GM18873 (cell line): ENCODE measurements around the gene ADM2.

Experiments used
- ATAC-seq: cut with Tn5 transposase; IDR thresholded peaks from one replicate; pipeline ENCODE4 v1.9.1; 2021; ENCODE audit warnings: mild to moderate bottlenecking, moderate library complexity, moderate number of reproducible peaks; ENCODE audit not compliant: unreplicated experiment, low FRiP score

The ADM2 gene

DNA sequence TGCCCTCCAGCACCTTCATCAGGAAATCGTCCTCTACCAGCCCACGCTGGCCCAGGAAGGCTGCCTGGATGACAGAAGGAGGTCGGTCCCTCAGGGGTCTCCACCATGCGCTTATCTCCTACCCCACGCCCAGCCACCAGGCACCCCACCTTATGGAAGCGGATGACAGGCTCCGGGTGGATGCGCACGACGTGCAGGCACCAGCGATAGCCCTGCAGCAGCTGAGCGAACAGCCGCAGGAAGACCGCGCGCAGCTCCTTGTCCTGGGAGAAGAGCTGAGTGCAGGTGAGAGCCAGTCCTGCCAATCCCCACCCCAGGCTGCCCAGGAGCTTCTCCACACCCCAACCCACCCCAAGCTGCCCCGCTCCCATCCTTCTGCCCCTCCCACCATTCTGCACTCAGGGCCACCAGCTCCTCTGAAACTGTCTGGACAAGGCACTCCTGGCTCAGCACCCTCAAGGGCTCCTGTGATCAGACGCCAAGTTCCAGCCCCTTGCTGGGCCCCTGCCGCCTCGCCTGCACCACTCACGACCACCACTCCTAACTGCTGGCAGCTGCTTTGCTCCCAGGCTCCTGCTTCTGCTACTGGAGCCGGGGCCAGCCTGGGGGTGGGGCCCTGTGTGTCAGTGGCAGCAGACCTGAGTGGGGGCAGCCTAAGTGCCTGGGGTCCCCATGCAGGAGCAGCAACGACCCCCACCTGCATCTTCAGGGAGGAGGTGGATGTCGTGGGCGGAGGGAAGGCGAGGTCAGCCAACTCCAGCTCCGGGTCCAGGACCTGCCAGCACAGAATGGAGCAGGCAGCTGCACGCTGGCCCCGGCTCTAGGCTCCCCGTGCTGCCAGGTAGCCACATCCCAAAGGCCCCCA lies 16.0 kb upstream of the ADM2 start:
- ATAC-seq, result no peak

DNA sequence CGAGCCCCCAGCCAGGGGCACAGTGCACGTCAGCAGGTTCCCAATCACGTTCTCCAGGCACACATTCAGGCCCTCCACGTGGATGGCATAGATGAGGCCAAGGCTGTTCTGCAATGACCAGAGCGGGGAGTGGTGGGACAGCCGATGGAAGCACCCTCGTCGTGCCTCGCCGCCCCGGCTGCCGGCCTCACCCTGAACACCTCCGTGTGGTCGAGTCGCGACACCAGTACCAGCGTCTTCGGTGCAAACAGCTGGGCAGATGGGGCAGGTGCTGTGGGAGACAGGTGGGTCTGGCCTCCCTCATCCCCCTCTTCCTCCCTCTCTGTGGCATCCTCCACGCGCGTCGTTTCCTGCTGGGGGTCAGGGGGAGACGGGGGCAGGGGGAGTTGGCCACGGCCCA lies 14.0 kb upstream of the ADM2 start:
- ATAC-seq, result no peak

DNA sequence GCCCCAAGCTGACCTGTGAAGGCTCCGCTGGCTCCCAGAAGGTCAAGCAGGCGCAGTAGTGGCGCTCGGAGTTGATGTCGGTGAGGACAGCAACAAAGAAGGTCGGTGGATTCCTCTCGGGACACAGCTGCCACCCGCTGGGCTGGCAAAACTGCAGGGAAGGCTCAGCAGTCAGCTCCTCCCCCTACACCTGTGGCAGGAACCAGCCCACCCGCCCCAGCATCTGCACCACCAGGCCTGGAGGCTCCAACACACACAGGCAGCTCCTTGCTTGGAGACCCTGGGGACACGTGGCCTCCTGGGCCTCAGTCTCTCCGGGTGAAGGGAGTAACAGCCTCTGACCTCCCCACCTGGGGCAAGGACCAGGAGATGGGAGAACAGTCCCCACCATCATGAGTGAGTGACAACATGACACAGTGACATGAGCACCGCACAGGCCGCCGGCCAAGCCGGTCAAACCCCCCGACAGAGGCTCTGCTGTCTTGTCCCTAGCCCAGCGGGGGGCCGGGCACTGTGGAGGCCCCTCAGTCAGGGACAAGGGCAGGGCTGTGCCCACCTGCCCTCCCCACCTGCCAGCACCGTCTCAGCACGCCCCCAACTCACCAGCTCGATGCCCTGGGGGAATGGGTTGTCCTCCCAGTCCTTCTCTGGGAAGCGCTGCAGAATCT lies 13.4 kb upstream of the ADM2 start:
- ATAC-seq, result no peak

DNA sequence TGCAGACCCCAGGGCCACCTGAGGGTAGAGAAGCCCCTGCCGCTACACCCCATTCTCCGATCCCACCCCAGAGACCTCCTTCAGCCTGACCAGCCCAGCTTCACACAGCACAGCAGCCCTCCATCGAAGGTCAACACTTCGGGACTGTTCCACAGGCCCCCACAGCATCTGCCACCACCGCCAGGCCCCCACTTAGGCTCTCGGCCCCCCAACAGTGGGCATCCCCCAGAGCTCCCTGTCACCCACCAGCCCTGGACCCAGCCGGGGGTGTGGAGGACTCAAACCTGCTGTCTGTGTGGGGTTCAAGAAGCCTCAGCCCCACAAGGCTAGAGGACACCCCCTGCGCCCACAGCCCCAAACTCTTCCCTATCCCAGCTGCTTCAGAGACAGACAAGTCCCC lies 12.7 kb upstream of the ADM2 start:
- ATAC-seq, result no peak

DNA sequence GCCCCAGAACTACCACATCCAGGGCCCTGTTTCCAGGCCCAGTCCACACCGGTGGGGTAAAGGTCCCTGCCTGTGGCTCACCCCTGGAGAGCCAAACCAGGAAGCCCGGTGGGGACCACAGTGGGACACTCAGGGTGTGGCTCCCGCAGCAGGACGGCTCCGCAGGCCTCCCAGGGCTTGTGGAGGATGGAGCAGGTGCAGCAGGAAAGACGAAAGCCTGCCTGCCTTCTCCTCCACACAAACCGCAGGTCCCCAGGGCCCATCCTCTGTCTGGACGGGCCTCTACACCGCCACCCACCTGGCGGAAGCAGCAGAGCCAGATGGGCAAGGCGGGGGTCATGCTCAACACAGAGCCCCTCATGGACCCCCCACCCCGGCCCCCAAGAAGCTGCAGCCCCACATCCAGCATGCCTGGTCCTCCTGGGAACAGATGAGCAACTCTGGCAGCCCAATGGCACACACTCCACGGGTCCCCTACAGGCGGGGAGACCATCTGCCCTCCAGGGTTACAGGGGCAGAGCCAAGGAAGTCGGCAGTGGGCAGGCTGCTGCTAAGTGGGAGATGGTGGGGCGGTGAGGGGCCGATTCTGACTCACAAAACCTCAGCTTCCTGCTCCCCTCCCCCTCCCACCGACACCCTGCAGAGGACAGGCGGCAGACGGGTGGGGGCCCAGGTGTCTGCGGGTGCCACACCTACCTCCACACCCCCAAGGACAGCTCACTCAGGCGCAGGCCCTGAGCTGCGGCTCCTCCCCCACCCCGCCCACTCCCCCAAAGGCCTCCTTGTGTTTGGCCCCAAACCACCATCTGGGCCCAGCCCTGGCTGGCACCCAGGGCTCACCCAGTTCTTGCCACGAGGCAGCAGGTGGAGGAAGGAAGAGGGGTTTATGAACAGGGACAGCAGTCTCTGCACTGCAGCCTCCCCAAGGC lies 11.7 kb upstream of the ADM2 start:
- peak; percentile 41 for ATAC-seq

DNA sequence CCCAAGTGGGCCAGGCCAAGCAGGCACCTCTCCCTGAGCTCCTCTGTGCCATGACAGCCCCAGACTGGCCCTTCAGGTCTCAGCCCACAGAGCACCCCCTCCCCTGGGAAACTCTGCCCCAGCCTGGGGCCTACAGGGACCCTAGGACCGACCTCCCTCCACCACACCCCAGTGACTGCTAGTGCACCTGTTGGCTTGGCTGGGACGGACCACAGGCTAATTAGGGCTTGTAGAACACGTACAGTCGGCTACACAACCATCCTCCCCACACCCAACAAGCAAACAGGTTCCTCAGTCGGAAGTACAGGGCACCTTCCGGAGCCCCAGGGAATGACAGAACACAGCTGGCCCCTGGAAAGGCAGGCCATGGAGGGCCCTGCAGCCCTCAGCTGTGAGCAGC lies 10.9 kb upstream of the ADM2 start:
- no peak for ATAC-seq

DNA sequence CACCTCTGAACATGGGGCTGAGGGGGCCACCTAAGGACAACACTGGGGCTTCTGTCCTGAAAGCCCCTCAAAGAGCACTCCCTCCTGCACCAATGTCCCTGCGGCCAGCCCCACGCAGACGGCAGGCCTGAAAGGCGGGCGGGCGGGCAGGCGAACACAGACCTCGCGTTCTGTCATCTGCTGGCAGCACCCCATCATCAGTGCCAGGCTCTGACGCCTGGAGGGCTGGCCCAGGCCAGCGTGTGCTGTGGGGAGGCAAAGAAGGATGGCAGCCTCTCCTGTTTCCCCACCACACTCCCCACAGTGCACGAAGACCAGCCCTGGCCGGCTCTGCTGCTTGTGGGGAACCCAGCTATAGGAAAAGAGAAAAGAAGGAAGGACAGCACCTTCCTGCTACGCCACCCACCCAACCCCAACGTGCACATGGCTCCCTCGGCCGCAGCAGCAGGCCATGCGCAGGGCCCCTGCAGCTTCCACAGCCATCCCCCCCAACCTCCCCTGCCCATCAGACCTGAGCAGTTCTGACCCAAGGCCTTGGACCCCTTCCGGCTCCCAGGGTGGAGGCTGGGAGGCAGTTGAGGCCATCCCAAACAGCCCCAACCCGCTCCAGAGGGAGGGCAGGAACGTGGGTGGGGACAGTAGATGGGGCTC lies 10.0 kb upstream of the ADM2 start:
- no peak for ATAC-seq

DNA sequence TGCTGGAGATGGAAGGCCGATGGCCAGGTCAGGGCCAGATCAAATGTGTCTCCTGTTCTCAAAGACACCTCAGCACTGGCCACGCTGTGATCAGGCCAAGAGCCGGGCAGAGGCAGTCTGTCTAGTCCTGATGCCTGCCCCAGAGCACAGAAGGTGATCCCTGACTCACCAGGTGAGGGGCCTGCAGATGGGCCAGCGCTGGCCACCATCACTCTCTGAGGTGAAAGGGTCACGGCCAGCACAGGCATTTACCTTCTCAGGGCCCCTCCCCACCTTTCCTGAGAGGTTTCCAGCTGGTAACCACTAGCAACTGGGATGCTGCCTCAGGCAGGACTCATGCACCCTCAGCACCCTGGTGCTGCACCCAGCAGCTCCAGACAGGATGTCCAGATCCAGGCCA lies 9.4 kb upstream of the ADM2 start:
- no peak for ATAC-seq

DNA sequence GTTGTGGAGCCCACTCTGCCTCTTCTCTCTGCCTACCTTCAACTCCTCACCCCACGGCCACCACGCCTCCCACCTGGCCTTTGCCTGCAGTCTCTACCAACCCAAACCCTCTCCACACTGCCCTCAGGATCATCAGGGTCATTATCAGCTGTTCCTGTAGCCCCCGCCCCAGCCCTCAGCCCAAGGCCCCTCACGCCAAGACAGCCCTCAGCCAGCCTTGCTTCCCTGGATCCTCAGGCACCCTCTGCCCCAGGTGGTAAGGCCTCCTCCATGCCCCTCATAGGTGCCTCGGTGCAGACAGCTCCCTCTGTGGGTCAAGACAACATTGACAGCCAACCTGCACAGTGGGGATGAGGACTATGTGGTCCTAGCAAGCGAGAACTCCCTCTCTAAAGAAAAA lies 8.3 kb upstream of the ADM2 start:
- no peak for ATAC-seq

DNA sequence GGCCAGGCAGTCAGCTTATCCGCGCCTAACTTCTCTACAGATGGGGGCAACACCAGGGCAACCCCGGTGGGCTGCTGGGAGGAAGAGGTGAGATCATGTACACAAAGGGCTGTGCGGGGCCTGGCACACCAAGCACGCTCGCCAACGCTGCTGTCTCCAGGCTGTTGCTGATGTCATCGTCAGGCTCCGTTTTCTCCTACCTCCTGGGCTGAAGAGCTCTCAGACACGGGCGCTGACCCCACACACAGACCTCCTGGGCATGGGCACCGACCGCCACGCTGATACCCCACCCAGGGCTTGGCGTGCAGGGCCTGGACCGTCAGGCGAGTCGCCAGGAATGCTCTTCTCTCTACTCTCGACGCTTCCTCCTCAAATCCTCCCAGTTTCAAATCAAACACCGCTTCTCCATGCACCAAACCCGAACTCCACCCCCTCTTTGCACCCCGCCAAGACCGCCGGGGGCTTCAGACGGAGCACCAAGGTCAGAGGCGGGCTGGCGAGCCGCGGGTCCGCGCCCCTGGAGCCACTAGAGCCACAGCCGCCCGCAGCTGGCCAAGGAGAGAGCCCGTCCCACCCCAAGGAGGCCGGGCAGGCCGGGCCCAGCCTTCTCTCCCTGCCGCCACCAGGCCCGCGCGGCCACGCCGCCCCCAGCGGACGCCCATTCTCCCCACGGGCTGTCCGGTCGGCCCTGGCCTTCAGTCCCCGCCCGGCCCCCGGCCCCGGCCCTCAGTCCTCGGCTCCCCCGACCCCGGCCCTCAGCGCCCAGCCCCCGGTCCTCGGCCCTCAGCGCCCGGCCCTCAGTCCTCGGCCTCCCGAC lies 7.3 kb upstream of the ADM2 start:
- no peak for ATAC-seq

DNA sequence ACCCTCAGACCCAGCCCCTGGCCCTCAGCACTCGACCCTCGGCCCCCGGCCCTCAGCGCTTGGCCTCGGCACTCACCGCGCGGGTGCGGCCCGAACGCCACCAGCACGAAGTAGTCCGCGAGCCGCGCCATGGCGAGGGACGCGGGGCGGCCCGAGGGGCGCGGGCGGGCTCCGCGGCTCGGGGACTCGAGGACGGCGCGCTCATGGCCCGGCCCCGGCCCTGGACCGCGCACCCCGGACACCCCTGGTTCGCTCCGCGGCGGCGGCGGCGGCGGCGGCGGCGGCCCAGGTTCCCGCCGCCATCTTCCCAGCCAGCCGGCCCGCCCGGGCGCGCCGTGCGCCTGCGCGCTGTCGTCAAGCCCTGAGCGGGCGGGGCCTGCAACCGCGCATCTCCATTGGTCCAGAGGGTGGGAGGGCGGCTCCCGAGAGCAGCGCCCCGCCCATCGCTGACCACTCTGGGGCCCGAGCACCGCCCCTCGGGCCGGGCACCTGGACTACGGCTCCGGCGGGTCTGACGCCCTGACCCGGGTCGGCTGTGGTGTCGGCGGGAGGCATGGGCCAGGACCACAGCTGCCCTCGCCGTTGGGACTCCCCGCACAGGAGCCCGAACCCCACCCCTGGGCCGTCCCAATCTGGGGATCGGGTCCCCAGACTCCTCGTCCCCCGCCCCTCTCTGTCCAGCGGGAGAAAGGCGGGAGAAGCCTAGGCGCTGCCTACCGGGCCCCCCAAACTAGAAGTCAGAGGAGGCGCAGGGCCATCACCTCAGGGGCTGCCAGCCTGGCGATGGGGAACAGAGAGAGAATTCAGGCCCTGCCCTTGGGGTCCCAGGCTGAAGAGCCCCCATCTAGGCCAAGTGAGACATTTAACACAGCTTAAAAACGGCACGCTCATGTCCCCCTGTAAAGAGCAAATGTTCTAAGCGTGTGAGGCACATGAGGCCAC lies 6.4 kb upstream of the ADM2 start, which contains the start of gene SBF1:
Gene SBF1, minus strand, starts transcription at position 326 of the 942 bp plus-strand sequence. Its CDS starts 195 bp downstream, at position 131.
- peak; percentile 36 for ATAC-seq

DNA sequence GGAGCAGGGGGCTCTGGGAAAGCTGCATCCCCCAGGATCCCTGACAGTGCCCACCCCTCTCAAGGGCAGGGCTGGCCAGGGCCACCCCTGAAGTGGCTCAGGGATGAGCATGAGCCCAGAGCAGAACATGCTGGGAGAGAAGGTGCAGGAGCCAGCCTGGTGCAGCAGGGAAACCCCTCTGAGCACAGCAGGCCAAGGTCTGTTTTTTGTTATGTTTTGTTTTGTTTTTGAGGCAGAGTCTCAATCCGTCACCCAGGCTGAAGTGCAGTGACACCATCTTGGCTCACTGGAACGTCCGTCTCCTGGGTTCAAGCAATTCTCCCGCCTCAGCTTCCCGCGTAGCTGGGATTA lies 5.7 kb upstream of the ADM2 start:
- no peak for ATAC-seq

DNA sequence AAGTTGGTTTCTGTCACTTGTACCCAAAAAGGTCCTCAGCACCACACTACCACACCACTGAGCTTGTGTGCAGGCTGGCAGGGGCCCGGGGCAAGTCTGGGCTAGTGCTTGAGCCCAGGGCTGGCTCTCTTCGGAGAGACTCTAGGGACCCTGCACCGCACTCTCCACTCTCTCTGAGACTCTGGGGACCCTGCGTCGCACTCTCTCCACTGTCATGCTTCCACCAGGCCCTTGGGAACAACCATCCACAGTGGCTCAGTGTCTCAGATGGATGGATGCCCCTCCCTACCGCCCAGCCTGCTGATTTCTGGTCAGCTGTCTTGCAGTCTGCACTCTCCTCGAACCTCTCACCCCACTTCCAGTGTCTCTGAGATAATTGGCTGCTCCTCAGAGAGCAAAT lies 4.5 kb upstream of the ADM2 start:
- no peak for ATAC-seq

DNA sequence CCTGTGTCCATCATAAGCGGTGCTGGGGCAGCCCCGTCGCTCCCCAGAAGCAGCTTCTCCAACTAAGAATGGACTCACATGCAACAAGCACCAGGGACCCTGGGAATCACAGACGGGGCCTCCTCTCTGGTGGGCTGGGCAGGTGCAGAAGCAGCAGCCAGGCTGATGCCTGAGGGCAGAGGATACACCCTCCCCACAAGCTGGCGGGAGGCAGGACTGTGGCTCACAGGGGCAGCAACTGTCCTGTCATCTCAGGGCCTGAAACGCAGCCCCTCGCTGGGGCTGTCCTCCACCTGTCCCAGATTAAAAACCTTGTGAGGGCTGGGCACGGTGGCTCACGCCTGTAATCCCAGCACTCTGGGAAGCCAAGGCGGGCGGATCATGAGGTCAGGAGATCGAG lies 3.4 kb upstream of the ADM2 start:
- no peak for ATAC-seq

DNA sequence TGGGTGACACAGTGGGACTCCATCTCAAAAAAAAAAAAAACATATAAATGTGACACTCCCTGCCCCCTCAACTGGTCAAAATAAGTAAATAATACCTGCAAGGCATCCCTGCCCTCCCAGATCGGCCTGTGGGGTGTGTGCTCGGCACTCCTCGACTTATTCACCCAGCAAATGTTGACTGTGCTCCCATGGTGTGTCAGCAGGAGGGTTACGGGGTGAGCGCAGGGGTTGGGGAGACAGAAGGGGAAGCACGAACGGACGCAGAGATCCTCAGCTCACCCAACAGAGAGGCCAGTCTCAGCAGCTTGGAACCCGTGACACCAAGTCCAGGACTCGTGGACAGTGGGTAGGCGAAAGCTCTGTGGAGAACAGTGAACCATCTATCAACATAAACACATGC lies 1.6 kb upstream of the ADM2 start:
- ATAC-seq, result no peak

DNA sequence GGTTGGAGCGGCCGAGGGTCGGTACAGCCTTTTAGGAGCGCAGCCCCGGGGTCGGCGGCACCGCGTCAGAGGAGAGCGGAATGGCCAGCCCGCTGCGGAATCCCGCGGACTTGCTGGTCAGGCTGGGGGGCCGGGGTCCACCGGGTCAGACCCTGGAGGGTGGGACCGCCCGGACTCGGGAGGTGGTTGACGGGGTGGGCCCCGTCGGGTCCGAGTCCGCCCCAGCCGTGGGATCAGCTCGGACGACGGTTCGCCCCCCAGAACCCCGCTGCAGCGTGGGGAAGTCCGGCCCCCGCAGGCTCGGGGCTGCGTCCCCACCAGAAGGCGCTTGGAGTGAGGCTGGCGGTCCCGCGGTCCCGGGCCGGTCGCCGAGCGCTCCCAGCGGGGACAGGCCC lies 301 bp upstream of the ADM2 start:
- no peak for ATAC-seq

DNA sequence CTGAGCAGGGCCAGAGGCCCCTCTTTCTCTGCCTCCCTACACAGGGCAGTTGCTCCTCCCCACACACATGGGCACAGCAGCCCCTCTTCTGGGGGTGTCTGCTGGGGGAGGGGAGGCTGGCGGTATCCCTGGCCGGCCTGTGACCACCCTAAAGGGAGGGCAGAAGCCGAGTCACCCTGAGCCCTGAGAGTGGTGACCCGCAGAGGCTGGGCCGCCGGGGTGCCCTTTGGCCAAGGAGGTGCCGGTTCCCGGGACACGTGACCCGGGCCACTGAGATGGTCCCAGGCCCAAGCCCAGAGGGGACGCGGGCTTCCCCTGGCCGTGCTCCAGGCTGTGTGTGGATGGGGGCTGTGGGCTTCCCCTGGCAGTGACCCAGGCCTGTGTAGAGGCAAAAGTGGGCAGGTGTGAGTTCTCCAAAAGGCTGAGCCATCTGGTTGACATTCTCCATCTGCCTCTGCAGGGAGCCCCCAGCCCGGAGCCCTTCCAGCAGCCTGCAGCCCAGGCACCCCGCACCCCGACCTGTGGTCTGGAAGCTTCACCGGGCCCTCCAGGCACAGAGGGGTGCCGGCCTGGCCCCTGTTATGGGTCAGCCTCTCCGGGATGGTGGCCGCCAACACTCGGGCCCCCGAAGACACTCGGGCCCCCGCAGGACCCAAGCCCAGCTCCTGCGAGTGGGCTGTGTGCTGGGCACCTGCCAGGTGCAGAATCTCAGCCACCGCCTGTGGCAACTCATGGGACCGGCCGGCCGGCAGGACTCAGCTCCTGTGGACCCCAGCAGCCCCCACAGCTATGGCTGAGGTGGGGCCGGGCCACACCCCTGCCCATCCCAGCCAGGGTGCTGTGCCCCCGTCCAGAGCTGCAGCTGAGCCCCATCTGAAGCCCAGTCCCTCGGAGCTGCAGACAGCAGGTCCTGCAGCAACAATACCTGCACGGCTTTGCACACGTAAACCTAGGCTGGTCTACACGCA lies 1.0 kb downstream of the ADM2 start:
- no peak for ATAC-seq
